ENCODE measurements around the gene DOCK3. TPM values are rescaled to one million over a fixed set of nuclear protein-coding genes. Genes with fewer than 3 reads are reported as not detected.

Gene DOCK3
- total RNA-seq, 2 donors from 2014 or later = 7.7 to 8.5 TPM

DNA sequence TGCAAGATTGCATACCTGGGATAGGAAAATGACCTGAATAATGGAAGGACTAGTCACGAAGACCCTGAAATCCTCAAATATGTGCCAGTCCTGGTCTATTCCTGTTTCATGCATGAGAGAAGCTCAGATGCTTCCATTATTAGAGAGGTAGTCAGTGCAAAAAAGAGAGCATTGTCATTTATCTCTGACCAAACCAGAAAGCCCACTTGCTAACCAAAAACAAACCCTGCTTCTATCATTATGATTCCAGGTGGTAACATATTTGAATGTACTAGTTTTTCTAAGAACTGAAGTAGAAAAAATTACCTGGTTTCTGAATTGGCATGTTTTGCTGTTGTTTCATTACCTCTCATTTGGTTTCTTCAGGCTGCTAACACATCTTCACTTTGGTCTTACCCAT lies 549.6 kb downstream of the DOCK3 start:
- Histone ChIP-seq H3K36me3 (ENCODE audit: control insufficient read depth, insufficient read depth, low read length) (peaks cover 3% of the 10 kb centered on the region), H3K4me3 (ENCODE audit: low read length) (no peak overlapping the region), H3K27me3 (ENCODE audit: control insufficient read depth, insufficient read depth, low read length, poor library complexity, severe bottlenecking) (no peaks in the 10 kb centered on the region), H3K27ac (ENCODE audit: low read depth, low read length) (no peak overlapping the region), H3K4me1 (ENCODE audit: control insufficient read depth, insufficient read depth, low read length) (no peaks in the 10 kb centered on the region), H3K9me3 (ENCODE audit: control insufficient read depth, low read length) (no peaks in the 10 kb centered on the region), H3K9ac (ENCODE audit: extremely low read depth, low read length, poor library complexity, severe bottlenecking) (no peak overlapping the region)
- Mint-ChIP-seq H3K9me3 (no peaks in the 10 kb centered on the region), H3K4me1 (peaks cover 8% of the 10 kb centered on the region), H3K27me3 (ENCODE audit: insufficient read depth) (no peaks in the 10 kb centered on the region), H3K36me3 (ENCODE audit: low read depth) (peaks cover 5% of the 10 kb centered on the region), H3K27ac (no peak overlapping the region), H3K4me3 (no peak overlapping the region)
- no peak for DNase-seq
- WGBS, 2 experiments (ENCODE audit: insufficient coverage in 1 of 2, insufficient read length in 1 of 2) = 100% methylated on average over 1 of the region's 1 CpG
- TF ChIP-seq, protein P1, sequence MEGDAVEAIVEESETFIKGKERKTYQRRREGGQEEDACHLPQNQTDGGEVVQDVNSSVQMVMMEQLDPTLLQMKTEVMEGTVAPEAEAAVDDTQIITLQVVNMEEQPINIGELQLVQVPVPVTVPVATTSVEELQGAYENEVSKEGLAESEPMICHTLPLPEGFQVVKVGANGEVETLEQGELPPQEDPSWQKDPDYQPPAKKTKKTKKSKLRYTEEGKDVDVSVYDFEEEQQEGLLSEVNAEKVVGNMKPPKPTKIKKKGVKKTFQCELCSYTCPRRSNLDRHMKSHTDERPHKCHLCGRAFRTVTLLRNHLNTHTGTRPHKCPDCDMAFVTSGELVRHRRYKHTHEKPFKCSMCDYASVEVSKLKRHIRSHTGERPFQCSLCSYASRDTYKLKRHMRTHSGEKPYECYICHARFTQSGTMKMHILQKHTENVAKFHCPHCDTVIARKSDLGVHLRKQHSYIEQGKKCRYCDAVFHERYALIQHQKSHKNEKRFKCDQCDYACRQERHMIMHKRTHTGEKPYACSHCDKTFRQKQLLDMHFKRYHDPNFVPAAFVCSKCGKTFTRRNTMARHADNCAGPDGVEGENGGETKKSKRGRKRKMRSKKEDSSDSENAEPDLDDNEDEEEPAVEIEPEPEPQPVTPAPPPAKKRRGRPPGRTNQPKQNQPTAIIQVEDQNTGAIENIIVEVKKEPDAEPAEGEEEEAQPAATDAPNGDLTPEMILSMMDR (conservative IDR thresholded peaks at IDR 0.05) = no peak

DNA sequence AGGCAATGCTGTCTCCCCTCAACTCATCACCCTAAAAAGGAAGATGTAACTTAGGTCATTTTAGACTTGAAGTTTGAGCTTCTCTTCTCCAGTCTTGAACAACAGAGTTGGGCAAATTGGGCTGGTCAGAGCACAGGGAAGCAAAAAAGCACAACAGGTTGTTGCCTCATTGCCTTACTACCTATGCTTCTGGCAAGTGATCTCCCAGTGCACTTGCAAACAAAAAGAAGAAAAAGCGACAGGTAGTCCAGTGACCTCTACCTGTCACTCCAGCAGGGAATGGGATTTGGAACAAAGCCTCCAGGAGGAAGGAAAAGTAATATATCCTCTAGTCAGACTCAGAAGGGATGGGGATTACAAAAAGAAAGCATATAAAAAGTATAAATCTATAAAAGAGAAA lies 550.1 kb downstream of the DOCK3 start:
- 100% methylated on average over 1 of the region's 1 CpG; no CpG with 5 or more reads in 1 of the 2 experiments for whole genome bisulfite sequencing, 2 experiments (ENCODE audit: insufficient coverage in 1 of 2, insufficient read length in 1 of 2)
- no peak overlapping the region for H3K4me3 ChIP-seq (ENCODE audit: low read length)
- no peaks in the 10 kb centered on the region for H3K4me1 ChIP-seq (ENCODE audit: control insufficient read depth, insufficient read depth, low read length)
- H3K27ac ChIP-seq (ENCODE audit: low read depth, low read length) = no peak overlapping the region
- no peak overlapping the region for H3K9ac ChIP-seq (ENCODE audit: extremely low read depth, low read length, poor library complexity, severe bottlenecking)
- no peaks in the 10 kb centered on the region for H3K27me3 ChIP-seq (ENCODE audit: control insufficient read depth, insufficient read depth, low read length, poor library complexity, severe bottlenecking)
- Mint-ChIP-seq H3K4me1 (peaks cover 8% of the 10 kb centered on the region), H3K36me3 (ENCODE audit: low read depth) (peaks cover 8% of the 10 kb centered on the region), H3K27me3 (ENCODE audit: insufficient read depth) (no peaks in the 10 kb centered on the region), H3K27ac (no peak overlapping the region), H3K4me3 (no peak overlapping the region), H3K9me3 (no peaks in the 10 kb centered on the region)
- DNase-seq = no peak
- no peaks in the 10 kb centered on the region for H3K9me3 ChIP-seq (ENCODE audit: control insufficient read depth, low read length)
- TF ChIP-seq, protein P1 (conservative IDR thresholded peaks at IDR 0.05) = no peak
- H3K36me3 ChIP-seq (ENCODE audit: control insufficient read depth, insufficient read depth, low read length) = peaks cover 3% of the 10 kb centered on the region

DNA sequence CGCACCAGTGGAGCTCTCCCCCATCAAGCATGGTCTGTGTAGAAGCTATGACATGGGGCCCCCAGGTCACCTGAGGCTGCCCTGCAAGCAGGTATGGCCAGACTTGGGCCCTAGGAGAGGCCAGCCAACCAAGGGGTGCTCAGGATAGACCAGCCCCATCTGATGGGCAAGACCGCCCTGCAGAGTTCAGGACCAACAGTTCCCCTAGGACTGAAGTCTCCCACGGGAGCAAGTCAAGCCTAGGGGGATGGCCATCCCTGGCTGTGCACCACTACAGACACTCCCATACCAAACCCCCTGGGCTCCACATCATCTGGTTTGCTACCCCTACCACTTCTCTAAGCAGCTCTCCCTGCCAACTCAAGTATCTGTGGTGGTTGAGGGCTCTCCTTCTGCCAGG lies 568.2 kb downstream of the DOCK3 start:
- Mint-ChIP-seq H3K36me3 (ENCODE audit: low read depth) (peaks cover 27% of the 10 kb centered on the region), H3K9me3 (peaks cover 19% of the 10 kb centered on the region), H3K4me1 (no peaks in the 10 kb centered on the region), H3K4me3 (no peak overlapping the region), H3K27me3 (ENCODE audit: insufficient read depth) (no peaks in the 10 kb centered on the region), H3K27ac (no peak overlapping the region)
- Histone ChIP-seq H3K4me1 (ENCODE audit: control insufficient read depth, insufficient read depth, low read length) (no peaks in the 10 kb centered on the region), H3K27ac (ENCODE audit: low read depth, low read length) (no peak overlapping the region), H3K4me3 (ENCODE audit: low read length) (no peak overlapping the region), H3K9ac (ENCODE audit: extremely low read depth, low read length, poor library complexity, severe bottlenecking) (no peak overlapping the region), H3K27me3 (ENCODE audit: control insufficient read depth, insufficient read depth, low read length, poor library complexity, severe bottlenecking) (no peaks in the 10 kb centered on the region), H3K36me3 (ENCODE audit: control insufficient read depth, insufficient read depth, low read length) (peaks cover 13% of the 10 kb centered on the region), H3K9me3 (ENCODE audit: control insufficient read depth, low read length) (peaks cover 38% of the 10 kb centered on the region)
- WGBS, 2 experiments (ENCODE audit: insufficient coverage in 1 of 2, insufficient read length in 1 of 2) = 58 to 68% methylated on average over 3 of the region's 3 CpGs
- TF ChIP-seq, protein P1 (conservative IDR thresholded peaks at IDR 0.05) = no peak
- DNase-seq = no peak
